DOHH2 (cell line): ENCODE data around the gene CASP8AP2.
"Not testable (repeated sequence)": the region's sequence is repeated elsewhere in the genome, so short reads cannot be mapped to it uniquely, and the experiment has no call there.

ENCODE experiments used
- H3F3A ChIP-seq: fragments of 200-600 bp; sonication (generic), shearing (Covaris generic); 2 replicates; pipeline ENCODE4 v1.6.0; 2016; ENCODE audit warnings: antibody characterized with exemption, mild to moderate bottlenecking; ENCODE audit not compliant: control insufficient read depth, insufficient read depth
- H3K27ac ChIP-seq: fragments of 200-600 bp; sonication (generic); 2 replicates; pipeline ENCODE4 v1.5.1; 2014; ENCODE audit warnings: low read depth, mild to moderate bottlenecking, low read length, moderate library complexity
- H3K27me3 ChIP-seq: fragments of 200-600 bp; sonication (generic); 2 replicates; pipeline ENCODE4 v1.6.1; 2014; ENCODE audit warnings: mild to moderate bottlenecking, low read length, mixed read lengths; ENCODE audit not compliant: control insufficient read depth
- H3K36me3 ChIP-seq: fragments of 200-600 bp; sonication (generic); 2 replicates; pipeline ENCODE4 v1.6.1; 2014; ENCODE audit warnings: mild to moderate bottlenecking, low read length, moderate library complexity, mixed read lengths; ENCODE audit not compliant: control insufficient read depth
- H3K4me1 ChIP-seq: fragments of 200-600 bp; sonication (generic); 2 replicates; pipeline ENCODE4 v1.6.1; 2014; ENCODE audit warnings: mild to moderate bottlenecking, low read length, mixed read lengths; ENCODE audit not compliant: control insufficient read depth
- H3K4me2 ChIP-seq: fragments of 200-600 bp; sonication (generic); 2 replicates; pipeline ENCODE4 v1.6.0; 2014; ENCODE audit warnings: mild to moderate bottlenecking, low read length, moderate library complexity
- H3K4me3 ChIP-seq: fragments of 200-600 bp; sonication (generic); 2 replicates; pipeline ENCODE4 v1.5.1; 2014; ENCODE audit warnings: mild to moderate bottlenecking, low read length, mixed read lengths
- H3K79me2 ChIP-seq: fragments of 200-600 bp; sonication (generic); 2 replicates; pipeline ENCODE4 v1.6.1; 2014; ENCODE audit warnings: mild to moderate bottlenecking, low read length, mixed read lengths; ENCODE audit not compliant: control insufficient read depth
- H3K9me2 ChIP-seq: fragments of 200-600 bp; sonication (generic); replicated peaks from 2 replicates; pipeline ENCODE4 v1.6.1; 2014; ENCODE audit warnings: mild to moderate bottlenecking, low read length, mixed read lengths; ENCODE audit not compliant: control insufficient read depth
- H3K9me3 ChIP-seq: fragments of 200-600 bp; sonication (generic); 2 replicates; pipeline ENCODE4 v1.6.1; 2014; ENCODE audit warnings: antibody characterized with exemption, low read length, mixed read lengths; ENCODE audit not compliant: control insufficient read depth, insufficient read depth
- H4K20me1 ChIP-seq: fragments of 200-600 bp; sonication (generic); 2 replicates; pipeline ENCODE4 v1.6.0; 2014; ENCODE audit warnings: low read depth, mild to moderate bottlenecking, antibody characterized with exemption, low read length, moderate library complexity; ENCODE audit not compliant: control insufficient read depth, insufficient read depth
- CTCF ChIP-seq: fragments of 200-600 bp; sonication (generic); IDR thresholded peaks from one replicate; pipeline ENCODE4 v1.5.1; 2014; ENCODE audit warnings: antibody characterized with exemption, mild to moderate bottlenecking, low read depth, low read length; ENCODE audit not compliant: poor library complexity, severe bottlenecking
- EZH2phosphoT487 ChIP-seq: fragments of 200-600 bp; sonication (generic); IDR thresholded peaks from 2 replicates; pipeline ENCODE4 v1.6.1; 2017; ENCODE audit warnings: borderline replicate concordance, mild to moderate bottlenecking, antibody characterized with exemption, low read length, moderate library complexity, mixed read lengths

CASP8AP2 gene

GRCh38 chr6:89894169-89894568 is 64.5 kb downstream of the CASP8AP2 start, which contains the start of gene GJA10:
GJA10 (plus strand) TSS chr6:89894469; CDS start chr6:89894469, 0 bp downstream.
- no peaks in the 10 kb centered on the region for H4K20me1 ChIP-seq
- H3K36me3 ChIP-seq, result no peaks in the 10 kb centered on the region
- no peak within 1 kb of the TSS for H3K4me2 ChIP-seq
- no peaks in the 10 kb centered on the region for H3K9me3 ChIP-seq
- H3K79me2 ChIP-seq, result no peaks in the 10 kb centered on the region
- H3K4me1 ChIP-seq, result peaks cover 13% of the 10 kb centered on the region
- no peaks in the 10 kb centered on the region for H3K9me2 ChIP-seq
- TF ChIP-seq CTCF (no peak), EZH2phosphoT487 (no peak)
- H3F3A ChIP-seq, result no peaks in the 10 kb centered on the region
- H3K27me3 ChIP-seq, result peaks cover 31% of the 10 kb centered on the region
- H3K27ac ChIP-seq, result no peak within 1 kb of the TSS
- no peak within 1 kb of the TSS for H3K4me3 ChIP-seq

GRCh38 chr6:89895276-89895874 is 65.7 kb downstream of the CASP8AP2 start:
- Histone ChIP-seq H3K9me2 (no peaks in the 10 kb centered on the region), H3F3A (no peaks in the 10 kb centered on the region), H3K4me2 (no peak overlapping the region), H3K79me2 (no peaks in the 10 kb centered on the region), H3K27me3 (peaks cover 34% of the 10 kb centered on the region), H3K27ac (no peak overlapping the region), H3K4me1 (peaks cover 13% of the 10 kb centered on the region), H3K4me3 (no peak overlapping the region), H3K36me3 (no peaks in the 10 kb centered on the region), H4K20me1 (no peaks in the 10 kb centered on the region), H3K9me3 (no peaks in the 10 kb centered on the region)
- TF ChIP-seq CTCF (no peak), EZH2phosphoT487 (no peak)

DNA sequence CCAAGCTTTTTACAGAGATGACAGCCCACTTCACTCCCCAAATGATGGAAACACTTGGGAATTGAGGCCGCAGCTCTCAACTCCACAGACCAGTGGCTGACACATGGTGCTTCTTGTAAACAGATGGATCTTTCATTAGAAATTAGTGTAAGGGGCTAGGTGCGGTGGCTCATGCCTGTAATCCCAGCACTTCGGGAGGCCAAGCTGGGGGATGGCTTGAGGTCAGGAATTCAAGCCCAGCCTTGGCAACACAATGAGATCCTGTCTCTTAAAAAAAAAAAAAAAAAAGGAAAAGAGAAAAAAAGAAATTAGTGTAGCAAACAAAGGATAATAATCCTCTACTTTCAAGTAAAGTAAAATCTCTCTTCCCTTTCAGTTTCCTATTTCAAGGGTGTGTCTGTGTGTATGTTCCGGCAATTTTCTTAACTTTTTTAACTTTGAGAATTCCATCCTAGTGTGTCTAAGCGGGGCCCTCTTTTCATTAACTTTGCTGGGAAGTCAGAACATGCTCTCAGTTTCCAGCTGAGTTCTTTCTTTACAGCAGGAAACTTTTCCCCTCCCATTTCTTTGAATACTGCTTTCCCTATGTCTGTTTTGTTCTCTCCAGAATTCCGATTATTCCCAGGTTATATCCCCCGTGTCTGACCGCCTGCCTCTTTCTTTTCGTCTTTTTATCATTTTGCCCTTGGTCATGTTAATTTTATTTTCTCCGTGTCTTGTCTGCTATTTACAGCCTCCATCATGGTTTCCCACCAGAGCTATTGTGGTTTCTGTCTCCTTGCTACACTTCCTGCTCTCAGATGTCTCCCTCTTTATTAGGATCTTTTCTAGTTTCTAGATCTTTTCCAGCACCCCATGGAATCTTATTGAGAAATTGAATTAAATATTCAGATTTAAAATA is 80.6 kb downstream of the CASP8AP2 start:
- H3F3A ChIP-seq, H3K4me1 ChIP-seq, H3K9me2 ChIP-seq, H4K20me1 ChIP-seq, H3K27ac ChIP-seq, H3K4me2 ChIP-seq, H3K79me2 ChIP-seq, H3K36me3 ChIP-seq, H3K27me3 ChIP-seq, H3K4me3 ChIP-seq, H3K9me3 ChIP-seq: not testable (repeated sequence)

- Histone ChIP-seq H3K9me2 (no peaks in the 10 kb centered on the region), H3K36me3 (no peaks in the 10 kb centered on the region), H3K4me1 (no peaks in the 10 kb centered on the region), H3F3A (no peaks in the 10 kb centered on the region), H3K9me3 (no peaks in the 10 kb centered on the region), H3K4me3 (no peak overlapping the region), H3K79me2 (no peaks in the 10 kb centered on the region), H3K27me3 (peaks cover 8% of the 10 kb centered on the region), H4K20me1 (no peaks in the 10 kb centered on the region), H3K4me2 (no peak overlapping the region), H3K27ac (no peak overlapping the region)
- TF ChIP-seq EZH2phosphoT487, result no peak
- no peak for TF ChIP-seq CTCF
Observed at GRCh38 chr6:89910902-89911240, 81.2 kb downstream of the CASP8AP2 start.
